ENCODE data around the gene TM2D3.
A peak's percentile ranks its signal among the peaks of the same experiment; 100 is the strongest.

Gene TM2D3

GRCh38 chr15:101620671-101621070 lies 31.5 kb downstream of the TM2D3 start:
- Histone ChIP-seq H3K9ac (ENCODE audit: low read length) (no peak overlapping the region), H3K9me3 (ENCODE audit: control insufficient read depth, low read length) (peaks cover 4% of the 10 kb centered on the region), H3K4me1 (ENCODE audit: control insufficient read depth, insufficient read depth, low read length) (peaks cover 29% of the 10 kb centered on the region), H3K27me3 (replicated peaks; ENCODE audit: control insufficient read depth, insufficient read depth, low read length) (no peaks in the 10 kb centered on the region), H3K4me3 (ENCODE audit: low read length) (no peak overlapping the region), H3K36me3 (ENCODE audit: control insufficient read depth, insufficient read depth, low read length, severe bottlenecking) (no peaks in the 10 kb centered on the region)
- DNase-seq (ENCODE audit: low read depth), result no peak

- Histone ChIP-seq H3K4me3 (ENCODE audit: low read length) (no peak overlapping the region), H3K36me3 (ENCODE audit: control insufficient read depth, insufficient read depth, low read length, severe bottlenecking) (no peaks in the 10 kb centered on the region), H3K27me3 (replicated peaks; ENCODE audit: control insufficient read depth, insufficient read depth, low read length) (no peaks in the 10 kb centered on the region), H3K9me3 (ENCODE audit: control insufficient read depth, low read length) (peaks cover 4% of the 10 kb centered on the region), H3K9ac (ENCODE audit: low read length) (no peak overlapping the region), H3K4me1 (ENCODE audit: control insufficient read depth, insufficient read depth, low read length) (peaks cover 38% of the 10 kb centered on the region)
- DNase-seq (ENCODE audit: low read depth), result no peak
Observed at GRCh38 chr15:101619615-101619865, 32.6 kb downstream of the TM2D3 start.

GRCh38 chr15:101618851-101619614 lies 33.1 kb downstream of the TM2D3 start:
- Histone ChIP-seq H3K36me3 (ENCODE audit: control insufficient read depth, insufficient read depth, low read length, severe bottlenecking) (no peaks in the 10 kb centered on the region), H3K9me3 (ENCODE audit: control insufficient read depth, low read length) (peaks cover 4% of the 10 kb centered on the region), H3K27me3 (replicated peaks; ENCODE audit: control insufficient read depth, insufficient read depth, low read length) (no peaks in the 10 kb centered on the region), H3K9ac (ENCODE audit: low read length) (no peak overlapping the region), H3K4me3 (ENCODE audit: low read length) (no peak overlapping the region), H3K4me1 (ENCODE audit: control insufficient read depth, insufficient read depth, low read length) (peaks cover 38% of the 10 kb centered on the region)
- DNase-seq (ENCODE audit: low read depth), result no peak

- no peak overlapping the region for H3K9ac ChIP-seq (ENCODE audit: low read length)
- peaks cover 43% of the 10 kb centered on the region for H3K4me1 ChIP-seq (ENCODE audit: control insufficient read depth, insufficient read depth, low read length)
- H3K36me3 ChIP-seq (ENCODE audit: control insufficient read depth, insufficient read depth, low read length, severe bottlenecking), result no peaks in the 10 kb centered on the region
- no peaks in the 10 kb centered on the region for H3K27me3 ChIP-seq (replicated peaks; ENCODE audit: control insufficient read depth, insufficient read depth, low read length)
- H3K9me3 ChIP-seq (ENCODE audit: control insufficient read depth, low read length), result no peaks in the 10 kb centered on the region
- no peak for DNase-seq (ENCODE audit: low read depth)
- H3K4me3 ChIP-seq (ENCODE audit: low read length), result no peak overlapping the region
Observed at GRCh38 chr15:101618076-101618475, 34.1 kb downstream of the TM2D3 start.

GRCh38 chr15:101617390-101617965 lies 34.7 kb downstream of the TM2D3 start:
- no peaks in the 10 kb centered on the region for H3K27me3 ChIP-seq (replicated peaks; ENCODE audit: control insufficient read depth, insufficient read depth, low read length)
- no peak for DNase-seq (ENCODE audit: low read depth)
- peaks cover 46% of the 10 kb centered on the region for H3K4me1 ChIP-seq (ENCODE audit: control insufficient read depth, insufficient read depth, low read length)
- no peaks in the 10 kb centered on the region for H3K9me3 ChIP-seq (ENCODE audit: control insufficient read depth, low read length)
- H3K4me3 ChIP-seq (ENCODE audit: low read length), result no peak overlapping the region
- H3K36me3 ChIP-seq (ENCODE audit: control insufficient read depth, insufficient read depth, low read length, severe bottlenecking), result no peaks in the 10 kb centered on the region
- H3K9ac ChIP-seq (ENCODE audit: low read length), result no peak overlapping the region

GRCh38 chr15:101615986-101616848 lies 36.0 kb downstream of the TM2D3 start:
- peak; percentile 35 for DNase-seq (ENCODE audit: low read depth)
- no peaks in the 10 kb centered on the region for H3K9me3 ChIP-seq (ENCODE audit: control insufficient read depth, low read length)
- H3K9ac ChIP-seq (ENCODE audit: low read length), result no peak overlapping the region
- no peaks in the 10 kb centered on the region for H3K36me3 ChIP-seq (ENCODE audit: control insufficient read depth, insufficient read depth, low read length, severe bottlenecking)
- peak overlapping the region; percentile 26 for H3K4me3 ChIP-seq (ENCODE audit: low read length)
- H3K4me1 ChIP-seq (ENCODE audit: control insufficient read depth, insufficient read depth, low read length), result peaks cover 46% of the 10 kb centered on the region
- H3K27me3 ChIP-seq (replicated peaks; ENCODE audit: control insufficient read depth, insufficient read depth, low read length), result no peaks in the 10 kb centered on the region

- Histone ChIP-seq H3K9me3 (ENCODE audit: control insufficient read depth, low read length) (no peaks in the 10 kb centered on the region), H3K4me1 (ENCODE audit: control insufficient read depth, insufficient read depth, low read length) (peaks cover 46% of the 10 kb centered on the region), H3K9ac (ENCODE audit: low read length) (no peak overlapping the region), H3K36me3 (ENCODE audit: control insufficient read depth, insufficient read depth, low read length, severe bottlenecking) (no peaks in the 10 kb centered on the region), H3K4me3 (ENCODE audit: low read length) (peak overlapping the region; percentile 26), H3K27me3 (replicated peaks; ENCODE audit: control insufficient read depth, insufficient read depth, low read length) (no peaks in the 10 kb centered on the region)
- no peak for DNase-seq (ENCODE audit: low read depth)
Observed at GRCh38 chr15:101615414-101615985, 36.7 kb downstream of the TM2D3 start.

GRCh38 chr15:101614761-101615160 lies 37.4 kb downstream of the TM2D3 start:
- H3K4me3 ChIP-seq (ENCODE audit: low read length), result no peak overlapping the region
- H3K36me3 ChIP-seq (ENCODE audit: control insufficient read depth, insufficient read depth, low read length, severe bottlenecking), result no peaks in the 10 kb centered on the region
- H3K9me3 ChIP-seq (ENCODE audit: control insufficient read depth, low read length), result no peaks in the 10 kb centered on the region
- no peak for DNase-seq (ENCODE audit: low read depth)
- no peak overlapping the region for H3K9ac ChIP-seq (ENCODE audit: low read length)
- H3K4me1 ChIP-seq (ENCODE audit: control insufficient read depth, insufficient read depth, low read length), result peaks cover 46% of the 10 kb centered on the region
- H3K27me3 ChIP-seq (replicated peaks; ENCODE audit: control insufficient read depth, insufficient read depth, low read length), result peaks cover 2% of the 10 kb centered on the region

GRCh38 chr15:101614001-101614585 lies 38.1 kb downstream of the TM2D3 start:
- H3K27me3 ChIP-seq (replicated peaks; ENCODE audit: control insufficient read depth, insufficient read depth, low read length), result peaks cover 7% of the 10 kb centered on the region

GRCh38 chr15:101613130-101614000 lies 38.8 kb downstream of the TM2D3 start:
- no peak for DNase-seq (ENCODE audit: low read depth)
- Histone ChIP-seq H3K36me3 (ENCODE audit: control insufficient read depth, insufficient read depth, low read length, severe bottlenecking) (no peaks in the 10 kb centered on the region), H3K9ac (ENCODE audit: low read length) (no peak overlapping the region), H3K9me3 (ENCODE audit: control insufficient read depth, low read length) (no peaks in the 10 kb centered on the region), H3K27me3 (replicated peaks; ENCODE audit: control insufficient read depth, insufficient read depth, low read length) (peaks cover 7% of the 10 kb centered on the region), H3K4me1 (ENCODE audit: control insufficient read depth, insufficient read depth, low read length) (peaks cover 43% of the 10 kb centered on the region), H3K4me3 (ENCODE audit: low read length) (no peak overlapping the region)

More at GRCh38 chr15:101614001-101614585, 38.1 kb downstream of the TM2D3 start:
- DNase-seq (ENCODE audit: low read depth), result no peak
- Histone ChIP-seq H3K4me1 (ENCODE audit: control insufficient read depth, insufficient read depth, low read length) (peaks cover 46% of the 10 kb centered on the region), H3K9me3 (ENCODE audit: control insufficient read depth, low read length) (no peaks in the 10 kb centered on the region), H3K36me3 (ENCODE audit: control insufficient read depth, insufficient read depth, low read length, severe bottlenecking) (no peaks in the 10 kb centered on the region), H3K4me3 (ENCODE audit: low read length) (no peak overlapping the region), H3K9ac (ENCODE audit: low read length) (no peak overlapping the region)

Data from adipocyte (in vitro differentiated cells).